Measurements from ENCODE around the gene STK10.

DNA sequence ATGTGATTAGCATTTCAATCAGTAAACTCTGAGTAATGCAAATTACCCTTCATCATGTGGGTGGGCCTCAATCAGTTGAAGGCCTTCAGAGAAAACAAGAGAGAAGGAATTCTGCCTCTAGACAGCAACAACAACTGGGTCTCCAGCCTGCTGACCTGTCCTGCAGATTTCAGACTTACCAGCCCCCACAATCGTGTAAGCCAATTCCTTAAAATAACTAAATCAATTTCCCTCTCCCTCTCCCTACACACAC is 139.9 kb downstream of the STK10 start:
- TF ChIP-seq CTCF (conservative IDR thresholded peaks at IDR 0.05) (no peak), ZFX (IDR thresholded peaks at IDR 0.05) (no peak)
